ENCODE measurements around the gene DDX55. TPM values are rescaled to one million over a fixed set of nuclear protein-coding genes. Genes with fewer than 3 reads are reported as not detected.

Gene DDX55
- polyA plus RNA-seq, 3 donors, result 6.6 to 32.9 (median 8.8) TPM

- no peaks in the 10 kb centered on the region for H3K9me3 ChIP-seq (replicated peaks in 1 of 2; ENCODE audit: control insufficient read depth in 1 of 2, insufficient read depth in 1 of 2, low read length in 2 of 2)
- intact Hi-C loops (cut with micrococcal nuclease), result no loop called here
- no peak overlapping the region for H3K4me2 ChIP-seq (replicated peaks; ENCODE audit: extremely low read depth, low read length, poor library complexity, severe bottlenecking)
- no peak overlapping the region for H3K27ac ChIP-seq (ENCODE audit: low read depth in 1 of 2, low read length in 2 of 2)
- no peak for TF ChIP-seq CTCF (IDR thresholded peaks at IDR 0.05)
- no peaks in the 10 kb centered on the region for H3K4me1 ChIP-seq (ENCODE audit: control insufficient read depth in 1 of 2, insufficient read depth in 2 of 2, low read length in 2 of 2)
- Mint-ChIP-seq H3K36me3 (peaks cover 82 to 93% of the 10 kb centered on the region in 2 donors), H3K4me3 (no peak overlapping the region), H3K9me3 (no peaks in the 10 kb centered on the region), H3K27ac (peak overlapping the region in 1 of 7 donors; percentile 36), H3K27me3 (ENCODE audit: low read depth in 3 of 3) (peaks cover 0 to 1% (median 0%) of the 10 kb centered on the region in 3 donors), H3K4me1 (no peaks in the 10 kb centered on the region)
- H2AFZ ChIP-seq (ENCODE audit: insufficient read depth, low read depth, low read length, poor library complexity, severe bottlenecking), result no peak overlapping the region
- peaks cover 80 to 99% of the 10 kb centered on the region in 2 donors for H3K36me3 ChIP-seq (replicated peaks in 1 of 2; ENCODE audit: control insufficient read depth in 1 of 2, insufficient read depth in 2 of 2, low read length in 2 of 2)
- no peak overlapping the region for H3K4me3 ChIP-seq (replicated peaks in 1 of 3; ENCODE audit: low read depth in 2 of 3, low read length in 3 of 3)
- no peaks in the 10 kb centered on the region for H4K20me1 ChIP-seq (ENCODE audit: insufficient read depth, low read length)
- DNase-seq, result no peak
- H3K9ac ChIP-seq (ENCODE audit: insufficient read depth, low read length, poor library complexity, severe bottlenecking), result no peak overlapping the region
- 100% methylated on average over 1 of the region's 2 CpGs for WGBS (ENCODE audit: insufficient coverage)
- H3K79me2 ChIP-seq (ENCODE audit: insufficient read depth, low read length), result no peaks in the 10 kb centered on the region
- no peaks in the 10 kb centered on the region for H3K27me3 ChIP-seq (ENCODE audit: control insufficient read depth in 2 of 2, insufficient read depth in 2 of 2, low read length in 2 of 2)
Measured at GRCh38 chr12:123614110-123614509, 12.2 kb downstream of the DDX55 start.

GRCh38 chr12:123614531-123614930 lies 12.6 kb downstream of the DDX55 start:
- Mint-ChIP-seq H3K36me3 (peaks cover 82 to 93% of the 10 kb centered on the region in 2 donors), H3K4me3 (no peak overlapping the region), H3K27ac (no peak overlapping the region), H3K9me3 (no peaks in the 10 kb centered on the region), H3K27me3 (ENCODE audit: low read depth in 3 of 3) (peaks cover 0 to 1% (median 0%) of the 10 kb centered on the region in 3 donors), H3K4me1 (no peaks in the 10 kb centered on the region)
- WGBS (ENCODE audit: insufficient coverage), result 86% methylated on average over 4 of the region's 4 CpGs
- no peak for DNase-seq
- TF ChIP-seq CTCF (IDR thresholded peaks at IDR 0.05), result no peak
- Histone ChIP-seq H3K4me2 (replicated peaks; ENCODE audit: extremely low read depth, low read length, poor library complexity, severe bottlenecking) (no peak overlapping the region), H3K4me1 (ENCODE audit: control insufficient read depth in 1 of 2, insufficient read depth in 2 of 2, low read length in 2 of 2) (no peaks in the 10 kb centered on the region), H3K27me3 (ENCODE audit: control insufficient read depth in 2 of 2, insufficient read depth in 2 of 2, low read length in 2 of 2) (no peaks in the 10 kb centered on the region), H3K79me2 (ENCODE audit: insufficient read depth, low read length) (no peaks in the 10 kb centered on the region), H3K27ac (ENCODE audit: low read depth in 1 of 2, low read length in 2 of 2) (no peak overlapping the region), H3K9ac (ENCODE audit: insufficient read depth, low read length, poor library complexity, severe bottlenecking) (no peak overlapping the region), H2AFZ (ENCODE audit: insufficient read depth, low read depth, low read length, poor library complexity, severe bottlenecking) (no peak overlapping the region), H3K4me3 (replicated peaks in 1 of 3; ENCODE audit: low read depth in 2 of 3, low read length in 3 of 3) (no peak overlapping the region), H4K20me1 (ENCODE audit: insufficient read depth, low read length) (no peaks in the 10 kb centered on the region), H3K36me3 (replicated peaks in 1 of 2; ENCODE audit: control insufficient read depth in 1 of 2, insufficient read depth in 2 of 2, low read length in 2 of 2) (peaks cover 76 to 99% of the 10 kb centered on the region in 2 donors), H3K9me3 (replicated peaks in 1 of 2; ENCODE audit: control insufficient read depth in 1 of 2, insufficient read depth in 1 of 2, low read length in 2 of 2) (no peaks in the 10 kb centered on the region)
- intact Hi-C loops (cut with micrococcal nuclease), result no loop called here
